H9 (cell line): ENCODE data around the gene ELF5. TPM values are rescaled to one million over a fixed set of nuclear protein-coding genes. Genes with fewer than 3 reads are reported as not detected.

ENCODE experiments used
- DNase-seq: peaks from one replicate; pipeline ENCODE4 v3.0.0-alpha.2; 2017
- H2AFZ ChIP-seq: one replicate; pipeline ENCODE4 v1.6.1; 2013; ENCODE audit warnings: mild to moderate bottlenecking, low read length, control low read depth, moderate library complexity
- H2AK5ac ChIP-seq: 2 replicates; pipeline ENCODE4 v1.6.1; 2013; ENCODE audit warnings: low read length, control low read depth, mixed read lengths; ENCODE audit not compliant: insufficient read length
- H2BK120ac ChIP-seq: one replicate; pipeline ENCODE4 v1.6.1; 2013; ENCODE audit warnings: low read depth, mild to moderate bottlenecking, low read length, control low read depth, inconsistent platforms; ENCODE audit not compliant: poor library complexity, severe bottlenecking
- H2BK12ac ChIP-seq: 2 replicates; pipeline ENCODE4 v1.6.1; 2013; ENCODE audit warnings: low read length, control low read depth, mixed read lengths, low read depth; ENCODE audit not compliant: insufficient read length
- H2BK15ac ChIP-seq: 2 replicates; pipeline ENCODE4 v1.6.1; 2013; ENCODE audit warnings: low read depth, low read length, control low read depth
- H2BK20ac ChIP-seq: one replicate; pipeline ENCODE4 v1.6.1; 2013; ENCODE audit warnings: low read depth, mild to moderate bottlenecking, low read length, control low read depth, inconsistent platforms; ENCODE audit not compliant: poor library complexity, severe bottlenecking
- H2BK5ac ChIP-seq: 2 replicates; pipeline ENCODE4 v1.6.1; 2013; ENCODE audit warnings: low read length, control low read depth, mixed read lengths; ENCODE audit not compliant: insufficient read length
- H3K14ac ChIP-seq: 2 replicates; pipeline ENCODE4 v1.6.1; 2013; ENCODE audit warnings: low read length, control low read depth; ENCODE audit not compliant: insufficient read depth
- H3K18ac ChIP-seq: 2 replicates; pipeline ENCODE4 v1.6.1; 2013; ENCODE audit warnings: low read depth, mild to moderate bottlenecking, mixed read lengths, low read length, control low read depth; ENCODE audit not compliant: insufficient read length
- H3K23ac ChIP-seq: 2 replicates; pipeline ENCODE4 v1.6.1; 2013; ENCODE audit warnings: low read length, control low read depth, mixed read lengths, low read depth; ENCODE audit not compliant: insufficient read length
- H3K23me2 ChIP-seq: 2 replicates; pipeline ENCODE4 v1.6.1; 2013; ENCODE audit warnings: low read depth, mild to moderate bottlenecking, mixed read lengths, low read length, control low read depth; ENCODE audit not compliant: insufficient read length, poor library complexity, severe bottlenecking
- H3K27ac ChIP-seq: 2 replicates; pipeline ENCODE4 v1.5.1; 2013; ENCODE audit warnings: low read length, control low read depth, mixed read lengths, low read depth; ENCODE audit not compliant: insufficient read length
- H3K27me3 ChIP-seq: 2 replicates; pipeline ENCODE4 v1.6.1; 2013; ENCODE audit warnings: low read length, control low read depth, inconsistent platforms; ENCODE audit not compliant: insufficient read depth
- H3K4ac ChIP-seq: 2 replicates; pipeline ENCODE4 v1.6.1; 2013; ENCODE audit warnings: low read depth, mild to moderate bottlenecking, control low read depth, inconsistent platforms, low read length, moderate library complexity
- H3K4me1 ChIP-seq: 2 replicates; pipeline ENCODE4 v1.6.1; 2013; ENCODE audit warnings: low read length, control low read depth, inconsistent platforms; ENCODE audit not compliant: insufficient read depth
- H3K4me2 ChIP-seq: 2 replicates; pipeline ENCODE4 v1.6.1; 2013; ENCODE audit warnings: low read length, control low read depth, mixed read lengths; ENCODE audit not compliant: insufficient read length, insufficient read depth
- H3K56ac ChIP-seq: 2 replicates; pipeline ENCODE4 v1.6.1; 2013; ENCODE audit warnings: low read depth, mild to moderate bottlenecking, mixed read lengths, low read length, control low read depth; ENCODE audit not compliant: insufficient read length
- H3K79me1 ChIP-seq: 2 replicates; pipeline ENCODE4 v1.6.1; 2013; ENCODE audit warnings: low read depth, mild to moderate bottlenecking, moderate library complexity, low read length, control low read depth, inconsistent platforms; ENCODE audit not compliant: insufficient read depth, poor library complexity, severe bottlenecking
- H3K79me2 ChIP-seq: 2 replicates; pipeline ENCODE4 v1.6.1; 2013; ENCODE audit warnings: low read length, control low read depth, inconsistent platforms; ENCODE audit not compliant: insufficient read depth
- H3K9ac ChIP-seq: 2 replicates; pipeline ENCODE4 v1.6.1; 2013; ENCODE audit warnings: low read length, control low read depth, mixed read lengths; ENCODE audit not compliant: insufficient read length; ENCODE audit errors: extremely low read depth
- H3K9me3 ChIP-seq: one replicate; pipeline ENCODE4 v1.6.1; 2013; ENCODE audit warnings: low read depth, low read length, inconsistent platforms; ENCODE audit not compliant: control insufficient read depth
- H3T11ph ChIP-seq: one replicate; pipeline ENCODE4 v1.6.1; 2013; ENCODE audit warnings: mild to moderate bottlenecking, low read length, control low read depth, inconsistent platforms
- H4K20me1 ChIP-seq: one replicate; pipeline ENCODE4 v1.6.1; 2013; ENCODE audit not compliant: control insufficient read depth, insufficient read length, insufficient read depth
- H4K5ac ChIP-seq: 2 replicates; pipeline ENCODE4 v1.6.1; 2013; ENCODE audit warnings: low read depth, mild to moderate bottlenecking, mixed read lengths, low read length, control low read depth; ENCODE audit not compliant: insufficient read length
- H4K8ac ChIP-seq: replicated peaks from 2 replicates; pipeline ENCODE4 v1.6.1; 2013; ENCODE audit warnings: low read length, control low read depth, mixed read lengths, low read depth; ENCODE audit not compliant: insufficient read length
- H4K91ac ChIP-seq: 2 replicates; pipeline ENCODE4 v1.6.1; 2013; ENCODE audit warnings: low read depth, mild to moderate bottlenecking, moderate library complexity, mixed read lengths, low read length, control low read depth; ENCODE audit not compliant: insufficient read length
- H3K27ac Mint-ChIP-seq, 3 experiments: 2 replicates in 2 of 3; 3 replicates in 1 of 3; pipeline ENCODE4 v1.8.0; 2020 to 2021; ENCODE audit warnings: mixed read lengths in 3 of 3, mild to moderate bottlenecking in 1 of 3, moderate library complexity in 1 of 3
- H3K27me3 Mint-ChIP-seq: 2 replicates; pipeline ENCODE4 v1.8.0; 2021; ENCODE audit warnings: low read depth, mild to moderate bottlenecking, moderate library complexity, mixed read lengths
- H3K36me3 Mint-ChIP-seq, 3 experiments: 2 replicates in 2 of 3; 3 replicates in 1 of 3; pipeline ENCODE4 v1.8.0; 2020 to 2021; ENCODE audit warnings: low read depth in 3 of 3, mixed read lengths in 3 of 3; ENCODE audit not compliant: insufficient read depth in 1 of 3
- H3K4me1 Mint-ChIP-seq, 2 experiments: 2 replicates each; pipeline ENCODE4 v1.8.0; 2020; ENCODE audit warnings: mixed read lengths in 2 of 2
- H3K4me3 Mint-ChIP-seq, 2 experiments: 2 replicates in 1 of 2; 3 replicates in 1 of 2; pipeline ENCODE4 v1.8.0; 2020 to 2021; ENCODE audit warnings: mild to moderate bottlenecking in 2 of 2, mixed read lengths in 2 of 2, moderate library complexity in 1 of 2
- H3K9me3 Mint-ChIP-seq, 2 experiments: 2 replicates in 1 of 2; 3 replicates in 1 of 2; pipeline ENCODE4 v1.8.0; 2020; ENCODE audit warnings: mild to moderate bottlenecking in 2 of 2, mixed read lengths in 2 of 2, moderate library complexity in 1 of 2
- CTCF ChIP-seq: fragments of 200-600 bp; sonication (generic); conservative IDR thresholded peaks from 3 replicates; pipeline ENCODE4 v1.8.0; 2021; ENCODE audit warnings: antibody characterized with exemption, mild to moderate bottlenecking
- WGBS: extraction: QIAGEN DNeasy Blood & Tissue Kit; methylation state at CpG from one replicate; pipeline ENCODE4 v1.1.7; 2013; ENCODE audit warnings: missing lambda C conversion rate, low lambda C conversion rate, mixed read lengths; ENCODE audit not compliant: insufficient read length; ENCODE audit errors: extremely low coverage; 5-methylcytosine and 5-hydroxymethylcytosine counted together
- total RNA-seq: library from RNA; stranded (reverse); gene quantifications from 2 replicates; pipeline ENCODE4 v1.2.1, GENCODE V29; 2021

The ELF5 gene
- total RNA-seq, 1 experiment from 2014 or later: not detected

- H2AFZ ChIP-seq: no peak within 1 kb of the TSS
- no peak within 1 kb of the TSS for H3K9ac ChIP-seq
- no peaks in the 10 kb centered on the region for H3K79me2 ChIP-seq
- H2BK12ac ChIP-seq: no peak within 1 kb of the TSS
- H3T11ph ChIP-seq: no peak within 1 kb of the TSS
- H3K27ac ChIP-seq: no peak within 1 kb of the TSS
- no peak within 1 kb of the TSS for H4K91ac ChIP-seq
- H2BK15ac ChIP-seq: no peak within 1 kb of the TSS
- H3K9me3 ChIP-seq: no peaks in the 10 kb centered on the region
- H2BK20ac ChIP-seq: no peak within 1 kb of the TSS
- no peaks in the 10 kb centered on the region for H3K23me2 ChIP-seq
- WGBS: no CpG with 5 or more reads among the region's 62 CpGs
- H3K14ac ChIP-seq: no peak within 1 kb of the TSS
- H3K4me3 Mint-ChIP-seq: peak within 1 kb of the TSS in 1 of 2 experiments; percentile 91; a peak in 2 of 5 replicates
- H2BK5ac ChIP-seq: no peak within 1 kb of the TSS
- H3K9me3 Mint-ChIP-seq: peaks cover 12 to 18% of the 10 kb centered on the region in 2 experiments; a peak in 3 of 5 replicates
- DNase-seq: no peak
- H4K5ac ChIP-seq: no peak within 1 kb of the TSS
- H3K4me1 ChIP-seq: no peaks in the 10 kb centered on the region
- H3K79me1 ChIP-seq: no peaks in the 10 kb centered on the region
- no peak within 1 kb of the TSS for H3K18ac ChIP-seq
- peaks cover 2 to 20% (median 19%) of the 10 kb centered on the region in 3 experiments; a peak in 6 of 7 replicates for H3K36me3 Mint-ChIP-seq
- peak within 1 kb of the TSS in 1 of 3 experiments; percentile 92; a peak in 3 of 7 replicates for H3K27ac Mint-ChIP-seq
- peaks cover 4 to 10% of the 10 kb centered on the region in 2 experiments for H3K4me1 Mint-ChIP-seq
- no peaks in the 10 kb centered on the region for H4K20me1 ChIP-seq
- no peak within 1 kb of the TSS for H3K56ac ChIP-seq
- H3K27me3 Mint-ChIP-seq: no peaks in the 10 kb centered on the region; the same call in none of the 2 replicates
- H3K27me3 ChIP-seq: no peaks in the 10 kb centered on the region
- no peak within 1 kb of the TSS for H3K4me2 ChIP-seq
- H2AK5ac ChIP-seq: no peak within 1 kb of the TSS
- H3K4ac ChIP-seq: no peak within 1 kb of the TSS
- no peak within 1 kb of the TSS for H4K8ac ChIP-seq
- H3K23ac ChIP-seq: no peak within 1 kb of the TSS
- no peak within 1 kb of the TSS for H2BK120ac ChIP-seq
- no peak for TF ChIP-seq CTCF
Observed at GRCh38 chr11:34438529-34439507, 74.8 kb downstream of the ELF5 start, which contains the start of gene CAT. CAT (plus strand) TSS chr11:34438934; CDS start chr11:34439014, 80 bp downstream.
